Karpas-422 (cell line): ENCODE data around the gene PLXNB1. TPM values are rescaled to one million over a fixed set of nuclear protein-coding genes. Genes with fewer than 3 reads are reported as not detected.
"Not testable (repeated sequence)": the region's sequence is repeated elsewhere in the genome, so short reads cannot be mapped to it uniquely, and the experiment has no call there.

Experiments
- DNase-seq: peaks from one replicate; pipeline ENCODE4 v3.0.0-alpha.2; 2015
- H2AFZ ChIP-seq: fragments of 200-600 bp; sonication (generic); 2 replicates; pipeline ENCODE4 v1.6.1; 2014; ENCODE audit warnings: antibody characterized with exemption, low read length, mixed read lengths
- H3K27ac ChIP-seq: fragments of 200-600 bp; sonication (generic); 2 replicates; pipeline ENCODE4 v1.5.1; 2014; ENCODE audit warnings: mild to moderate bottlenecking, low read length, moderate library complexity
- H3K27me3 ChIP-seq: fragments of 200-600 bp; sonication (generic); 2 replicates; pipeline ENCODE4 v1.6.1; 2014; ENCODE audit warnings: low read length, mixed read lengths
- H3K36me3 ChIP-seq: fragments of 200-600 bp; sonication (generic); 2 replicates; pipeline ENCODE4 v1.6.1; 2014; ENCODE audit warnings: low read length, mixed read lengths; ENCODE audit not compliant: insufficient read depth
- H3K4me1 ChIP-seq: fragments of 200-600 bp; sonication (generic); 2 replicates; pipeline ENCODE4 v1.6.1; 2014; ENCODE audit warnings: mild to moderate bottlenecking, low read length, mixed read lengths
- H3K4me2 ChIP-seq: fragments of 200-600 bp; sonication (generic); 2 replicates; pipeline ENCODE4 v1.6.1; 2014; ENCODE audit warnings: low read length, low read depth, mild to moderate bottlenecking; ENCODE audit not compliant: poor library complexity, severe bottlenecking
- H3K4me3 ChIP-seq: fragments of 200-600 bp; sonication (generic); 2 replicates; pipeline ENCODE4 v1.5.1; 2014; ENCODE audit warnings: mild to moderate bottlenecking, antibody characterized with exemption, low read length, mixed read lengths
- H3K79me2 ChIP-seq: fragments of 200-600 bp; sonication (generic); 2 replicates; pipeline ENCODE4 v1.6.1; 2014; ENCODE audit warnings: mild to moderate bottlenecking, low read length, mixed read lengths
- H3K9ac ChIP-seq: fragments of 200-600 bp; sonication (generic); 2 replicates; pipeline ENCODE4 v1.6.0; 2014; ENCODE audit warnings: low read length
- H3K9me2 ChIP-seq: fragments of 200-600 bp; sonication (generic), shearing (Covaris generic); replicated peaks from 2 replicates; pipeline ENCODE4 v1.6.0; 2014; ENCODE audit warnings: mild to moderate bottlenecking, low read length, moderate library complexity; ENCODE audit not compliant: insufficient read depth
- H3K9me3 ChIP-seq: fragments of 300-700, 200-600 bp; sonication (generic); 2 replicates; pipeline ENCODE4 v1.6.1; 2014; ENCODE audit warnings: low read length, mixed read lengths
- H4K20me1 ChIP-seq: fragments of 200-600 bp; sonication (generic); 2 replicates; pipeline ENCODE4 v1.6.1; 2014; ENCODE audit warnings: mild to moderate bottlenecking, antibody characterized with exemption, low read length, low read depth; ENCODE audit not compliant: insufficient read depth
- total RNA-seq: library from RNA; depleted of rRNA; stranded (reverse); fragments of >200 nt; shearing (Covaris generic); gene quantifications from 2 replicates; pipeline ENCODE4 v1.2.3, GENCODE V29; 2014; ENCODE audit warnings: low replicate concordance; rRNA removed

The PLXNB1 gene
- 34.0 and 48.3 TPM in 2 replicates for total RNA-seq

DNA sequence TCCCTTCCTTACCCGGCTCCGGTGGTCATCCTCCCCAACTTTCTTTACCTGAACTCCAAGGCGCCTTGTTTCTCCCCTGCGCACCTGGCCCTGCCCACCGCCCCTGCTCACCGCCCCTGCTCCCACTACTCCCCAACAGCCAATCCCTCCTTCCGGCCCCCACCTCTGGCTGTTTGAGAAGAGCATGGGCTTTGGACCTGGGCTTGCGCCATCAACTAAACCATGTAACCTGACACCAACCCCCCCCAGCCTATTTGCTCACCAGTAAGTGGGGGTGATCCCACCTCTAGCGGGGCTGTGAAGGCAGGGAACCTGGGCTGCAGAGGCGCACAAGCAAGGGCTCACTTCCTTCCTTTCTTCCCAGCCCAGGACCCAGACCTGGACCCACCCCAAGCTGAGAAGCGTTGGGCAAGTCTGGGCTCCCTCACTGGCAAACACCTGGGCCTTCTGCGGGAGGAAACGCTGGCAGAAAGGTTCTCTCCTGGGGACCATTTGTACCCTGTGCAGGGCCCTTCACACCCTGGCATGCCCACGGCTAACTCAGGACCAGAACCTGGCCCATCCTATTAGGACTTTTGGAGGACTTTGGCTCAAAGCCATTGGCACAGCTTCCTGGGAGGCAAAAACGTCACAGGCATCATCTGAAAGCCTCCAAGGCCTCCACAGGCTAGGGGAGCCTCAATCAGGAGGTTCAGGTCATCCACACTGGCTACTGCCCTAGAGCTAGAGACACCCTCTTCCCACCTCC lies at the start of gene PLXNB1:
PLXNB1 (minus strand) TSS at position 127 of the 748 bp plus-strand sequence. CDS start 5,475 bp downstream, outside the sequence.
- peak within 1 kb of the TSS; percentile 54 for H3K27ac ChIP-seq

GRCh38 chr3:48478626-48479555 lies 49.0 kb upstream of the PLXNB1 start:
- Histone ChIP-seq H3K4me3 (no peak overlapping the region), H2AFZ (no peak overlapping the region), H3K9ac (no peak overlapping the region), H3K27ac (no peak overlapping the region), H3K9me3 (no peaks in the 10 kb centered on the region), H3K79me2 (no peaks in the 10 kb centered on the region), H3K4me2 (no peak overlapping the region), H3K36me3 (no peaks in the 10 kb centered on the region), H3K27me3 (no peaks in the 10 kb centered on the region), H3K4me1 (peaks cover 5% of the 10 kb centered on the region; the same call in 1 of the 2 replicates), H4K20me1 (no peaks in the 10 kb centered on the region), H3K9me2 (no peaks in the 10 kb centered on the region)
- no peak for DNase-seq

More for the DNA sequence above, at the start of gene PLXNB1:
- Histone ChIP-seq H3K4me1 (peaks cover 44% of the 10 kb centered on the region), H3K79me2 (peaks cover 44% of the 10 kb centered on the region), H3K4me3 (peak within 1 kb of the TSS; percentile 76), H3K27me3 (no peaks in the 10 kb centered on the region), H3K9ac (peak within 1 kb of the TSS; percentile 81), H4K20me1 (no peaks in the 10 kb centered on the region), H2AFZ (peak within 1 kb of the TSS; percentile 1; the same call in 1 of the 2 replicates), H3K9me3 (no peaks in the 10 kb centered on the region), H3K36me3 (peaks cover 6% of the 10 kb centered on the region; the same call in 1 of the 2 replicates), H3K9me2 (no peaks in the 10 kb centered on the region), H3K4me2 (peak within 1 kb of the TSS; percentile 77)
- DNase-seq = peak; percentile 93

DNA sequence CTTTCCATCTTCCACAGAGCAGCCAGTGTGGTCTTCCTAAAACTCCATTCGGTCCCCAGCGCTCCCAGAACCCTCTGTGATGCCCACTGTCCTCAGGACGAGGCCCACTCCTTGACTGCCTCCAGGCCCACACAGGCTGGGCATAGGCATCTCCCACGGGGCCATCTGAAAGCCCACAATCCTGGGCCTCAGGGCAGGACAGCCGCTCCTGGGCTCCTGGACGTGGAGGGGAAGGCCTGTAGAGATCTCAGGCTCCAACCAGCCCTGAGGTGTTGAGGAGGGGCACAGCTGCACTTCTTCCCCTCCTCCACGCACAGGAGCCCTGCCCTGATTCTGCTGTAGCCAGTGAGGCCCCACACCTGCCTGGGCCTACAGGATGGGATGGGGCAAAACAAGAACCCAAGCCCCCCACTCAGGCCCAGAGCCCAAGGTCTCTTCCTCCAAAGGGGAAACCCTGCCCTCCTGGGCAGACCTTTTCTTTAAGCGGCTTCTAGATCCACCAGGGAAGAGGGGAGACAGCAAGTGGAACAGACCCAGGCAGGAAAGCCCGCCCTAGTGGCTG lies 48.2 kb upstream of the PLXNB1 start:
- no peaks in the 10 kb centered on the region for H3K36me3 ChIP-seq
- DNase-seq = no peak
- no peak overlapping the region for H3K4me3 ChIP-seq
- no peaks in the 10 kb centered on the region for H3K79me2 ChIP-seq
- no peaks in the 10 kb centered on the region for H3K9me3 ChIP-seq
- H3K27ac ChIP-seq = no peak overlapping the region
- H3K9ac ChIP-seq = no peak overlapping the region
- no peaks in the 10 kb centered on the region for H3K9me2 ChIP-seq
- H3K27me3 ChIP-seq = no peaks in the 10 kb centered on the region
- peaks cover 12% of the 10 kb centered on the region for H3K4me1 ChIP-seq
- no peak overlapping the region for H2AFZ ChIP-seq
- H4K20me1 ChIP-seq = no peaks in the 10 kb centered on the region
- no peak overlapping the region for H3K4me2 ChIP-seq

DNA sequence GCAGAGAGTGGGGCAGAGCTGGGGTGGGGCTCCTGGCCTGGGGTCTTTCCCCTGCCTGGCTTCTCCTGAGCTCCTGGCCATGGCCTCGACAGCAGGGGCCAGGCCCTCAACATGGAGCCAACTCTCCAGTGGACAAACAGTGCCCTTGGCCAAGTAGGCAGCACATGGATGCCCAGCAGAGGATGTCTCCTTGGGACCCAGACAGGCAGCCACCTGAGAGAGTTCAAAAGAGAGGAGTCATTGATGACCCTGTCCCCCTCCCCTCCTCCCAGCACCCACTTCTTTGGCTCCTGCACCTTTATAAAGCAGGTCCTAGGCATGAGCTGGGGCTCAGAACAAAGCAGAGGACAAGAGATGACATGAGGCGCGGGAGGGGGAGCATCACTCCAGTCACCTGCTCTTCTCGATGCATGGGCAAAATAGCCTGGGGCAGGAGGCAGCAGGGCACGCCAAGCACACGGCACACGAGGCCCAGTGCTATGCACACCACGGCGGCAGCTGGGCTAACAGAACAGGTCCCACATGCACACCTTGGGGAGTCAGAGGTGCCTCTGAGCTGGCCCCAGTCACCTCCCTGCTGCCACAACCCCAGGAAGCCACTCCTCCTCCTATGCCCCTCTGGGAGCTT lies 46.7 kb upstream of the PLXNB1 start:
- Histone ChIP-seq H3K9me2 (no peaks in the 10 kb centered on the region), H2AFZ (no peak overlapping the region), H3K4me1 (peaks cover 21% of the 10 kb centered on the region), H3K27ac (no peak overlapping the region), H3K4me3 (no peak overlapping the region), H3K9ac (no peak overlapping the region), H3K79me2 (peaks cover 12% of the 10 kb centered on the region), H3K4me2 (no peak overlapping the region), H3K27me3 (no peaks in the 10 kb centered on the region), H4K20me1 (no peaks in the 10 kb centered on the region), H3K9me3 (no peaks in the 10 kb centered on the region), H3K36me3 (no peaks in the 10 kb centered on the region)
- no peak for DNase-seq

DNA sequence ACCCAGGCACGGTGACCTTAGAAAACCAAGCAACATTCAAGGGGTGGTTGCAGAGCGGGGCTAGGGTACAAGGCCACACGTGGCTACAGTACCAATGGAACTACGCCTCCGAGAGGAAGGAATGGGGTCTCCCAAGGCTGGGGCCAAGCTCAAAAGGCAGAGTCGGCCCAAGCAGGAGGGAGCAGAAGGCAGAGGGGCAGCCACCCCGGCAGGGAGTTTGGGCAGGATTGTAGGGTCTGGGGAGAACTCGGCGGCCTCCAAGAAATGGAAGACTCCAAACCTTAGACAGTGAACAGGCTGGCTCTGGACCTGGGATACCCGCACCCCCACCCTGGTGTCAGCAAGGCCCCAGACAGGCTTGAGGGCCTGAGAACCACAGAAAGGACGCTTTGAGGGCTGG lies 45.3 kb upstream of the PLXNB1 start:
- Histone ChIP-seq H3K27ac (no peak overlapping the region), H3K79me2 (peaks cover 25% of the 10 kb centered on the region), H3K27me3 (no peaks in the 10 kb centered on the region), H3K9me3 (no peaks in the 10 kb centered on the region), H4K20me1 (no peaks in the 10 kb centered on the region), H2AFZ (no peak overlapping the region), H3K36me3 (no peaks in the 10 kb centered on the region), H3K4me2 (no peak overlapping the region), H3K4me1 (peaks cover 31% of the 10 kb centered on the region), H3K4me3 (no peak overlapping the region), H3K9me2 (no peaks in the 10 kb centered on the region), H3K9ac (no peak overlapping the region)
- no peak for DNase-seq

DNA sequence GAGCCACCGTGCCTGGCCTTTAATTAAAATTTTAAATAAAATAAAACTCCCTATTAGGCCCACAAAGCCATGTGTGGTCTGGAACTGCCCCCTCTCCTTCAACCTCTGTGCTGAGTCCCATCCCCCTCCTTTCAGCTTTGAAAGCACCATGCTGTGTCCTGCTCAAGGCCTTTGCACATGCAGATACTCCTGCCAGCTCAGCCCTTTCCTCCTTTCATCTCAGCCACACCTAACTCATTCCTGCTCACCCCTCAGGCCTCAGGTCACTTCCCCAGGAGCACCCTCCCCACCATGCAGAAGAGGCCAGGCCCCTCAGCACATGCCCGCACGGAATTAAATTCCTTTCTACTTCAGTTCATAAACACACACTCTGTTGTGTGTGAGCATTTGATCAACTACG lies 44.7 kb upstream of the PLXNB1 start:
- Histone ChIP-seq H3K79me2 (peaks cover 30% of the 10 kb centered on the region), H3K36me3 (no peaks in the 10 kb centered on the region), H4K20me1 (no peaks in the 10 kb centered on the region), H3K4me1 (peaks cover 37% of the 10 kb centered on the region), H3K9me2 (no peaks in the 10 kb centered on the region), H3K9ac (no peak overlapping the region), H3K27me3 (no peaks in the 10 kb centered on the region), H3K9me3 (no peaks in the 10 kb centered on the region), H3K4me3 (no peak overlapping the region), H2AFZ (no peak overlapping the region), H3K27ac (no peak overlapping the region), H3K4me2 (no peak overlapping the region)
- DNase-seq = peak; percentile 38

- Histone ChIP-seq H3K27ac (0 out of 2 replicates have a peak overlapping the region, but pooled peaks have one; percentile 52), H3K4me1 (peaks cover 42% of the 10 kb centered on the region), H3K79me2 (peaks cover 36% of the 10 kb centered on the region)
- H3K9me3 ChIP-seq, H4K20me1 ChIP-seq, H3K27me3 ChIP-seq, DNase-seq, H3K9ac ChIP-seq, H3K9me2 ChIP-seq, H3K36me3 ChIP-seq, H2AFZ ChIP-seq, H3K4me3 ChIP-seq, H3K4me2 ChIP-seq: not testable (repeated sequence)
Observed at GRCh38 chr3:48474031-48474430, 44.1 kb upstream of the PLXNB1 start.
